IPS-15b (cell line): ENCODE data around the gene NFATC2.
"Not testable (repeated sequence)": the region's sequence is repeated elsewhere in the genome, so short reads cannot be mapped to it uniquely, and the experiment has no call there.

Source experiments
- H3K27me3 ChIP-seq: one replicate; pipeline ENCODE4 v1.6.1; 2013; ENCODE audit warnings: low read length; ENCODE audit not compliant: control insufficient read depth, insufficient read depth
- H3K36me3 ChIP-seq: one replicate; pipeline ENCODE4 v1.6.1; 2013; ENCODE audit warnings: low read length; ENCODE audit not compliant: control insufficient read depth, insufficient read depth
- H3K4me1 ChIP-seq: one replicate; pipeline ENCODE4 v1.6.1; 2013; ENCODE audit warnings: mild to moderate bottlenecking, low read length; ENCODE audit not compliant: control insufficient read depth, insufficient read depth
- H3K4me3 ChIP-seq: one replicate; pipeline ENCODE4 v1.5.1; 2013; ENCODE audit warnings: low read depth, low read length
- H3K9ac ChIP-seq: one replicate; pipeline ENCODE4 v1.6.1; 2013; ENCODE audit warnings: low read depth, mild to moderate bottlenecking, low read length
- H3K9me3 ChIP-seq: one replicate; pipeline ENCODE4 v1.6.1; 2013; ENCODE audit warnings: mild to moderate bottlenecking, low read length; ENCODE audit not compliant: control insufficient read depth, insufficient read depth

Gene NFATC2

GRCh38 chr20:51469578-51470498 lies 72.7 kb downstream of the NFATC2 start:
- H3K27me3 ChIP-seq = no peaks in the 10 kb centered on the region
- no peaks in the 10 kb centered on the region for H3K36me3 ChIP-seq
- no peaks in the 10 kb centered on the region for H3K9me3 ChIP-seq
- H3K4me3 ChIP-seq = no peak overlapping the region
- H3K9ac ChIP-seq = no peak overlapping the region
- no peaks in the 10 kb centered on the region for H3K4me1 ChIP-seq

GRCh38 chr20:51469046-51469445 lies 73.5 kb downstream of the NFATC2 start:
- Histone ChIP-seq H3K27me3 (no peaks in the 10 kb centered on the region), H3K36me3 (no peaks in the 10 kb centered on the region), H3K4me1 (no peaks in the 10 kb centered on the region), H3K9ac (no peak overlapping the region), H3K4me3 (no peak overlapping the region), H3K9me3 (no peaks in the 10 kb centered on the region)

- Histone ChIP-seq H3K9me3 (no peaks in the 10 kb centered on the region), H3K4me3 (no peak overlapping the region), H3K9ac (no peak overlapping the region), H3K36me3 (no peaks in the 10 kb centered on the region), H3K4me1 (no peaks in the 10 kb centered on the region), H3K27me3 (no peaks in the 10 kb centered on the region)
Measured at GRCh38 chr20:51468636-51469035, 73.9 kb downstream of the NFATC2 start.

GRCh38 chr20:51467956-51468626 lies 74.4 kb downstream of the NFATC2 start:
- no peaks in the 10 kb centered on the region for H3K36me3 ChIP-seq
- H3K4me1 ChIP-seq = no peaks in the 10 kb centered on the region
- H3K4me3 ChIP-seq = no peak overlapping the region
- H3K9ac ChIP-seq = no peak overlapping the region
- no peaks in the 10 kb centered on the region for H3K9me3 ChIP-seq
- H3K27me3 ChIP-seq = no peaks in the 10 kb centered on the region

- H3K9me3 ChIP-seq = no peaks in the 10 kb centered on the region
- H3K4me3 ChIP-seq = no peak overlapping the region
- no peaks in the 10 kb centered on the region for H3K27me3 ChIP-seq
- H3K36me3 ChIP-seq = no peaks in the 10 kb centered on the region
- H3K9ac ChIP-seq = no peak overlapping the region
- no peaks in the 10 kb centered on the region for H3K4me1 ChIP-seq
Measured at GRCh38 chr20:51463998-51464397, 78.5 kb downstream of the NFATC2 start.

- no peak overlapping the region for H3K4me3 ChIP-seq
- H3K36me3 ChIP-seq = no peaks in the 10 kb centered on the region
- H3K9me3 ChIP-seq = no peaks in the 10 kb centered on the region
- H3K4me1 ChIP-seq = no peaks in the 10 kb centered on the region
- H3K9ac ChIP-seq = no peak overlapping the region
- H3K27me3 ChIP-seq = no peaks in the 10 kb centered on the region
Measured at GRCh38 chr20:51463560-51463959, 79.0 kb downstream of the NFATC2 start.

- no peak overlapping the region for H3K4me3 ChIP-seq
- no peaks in the 10 kb centered on the region for H3K4me1 ChIP-seq
- H3K9me3 ChIP-seq = no peaks in the 10 kb centered on the region
- H3K36me3 ChIP-seq = no peaks in the 10 kb centered on the region
- H3K9ac ChIP-seq = no peak overlapping the region
- H3K27me3 ChIP-seq = no peaks in the 10 kb centered on the region
Measured at GRCh38 chr20:51462566-51463276, 79.8 kb downstream of the NFATC2 start.

- not testable (repeated sequence) for H3K36me3 ChIP-seq, H3K4me3 ChIP-seq, H3K27me3 ChIP-seq, H3K4me1 ChIP-seq, H3K9me3 ChIP-seq, H3K9ac ChIP-seq
Measured at GRCh38 chr20:51461846-51462245, 80.7 kb downstream of the NFATC2 start.

- H3K27me3 ChIP-seq = no peaks in the 10 kb centered on the region
- H3K9me3 ChIP-seq = no peaks in the 10 kb centered on the region
- no peak overlapping the region for H3K4me3 ChIP-seq
- no peak overlapping the region for H3K9ac ChIP-seq
- no peaks in the 10 kb centered on the region for H3K36me3 ChIP-seq
- peaks cover 2% of the 10 kb centered on the region for H3K4me1 ChIP-seq
Measured at GRCh38 chr20:51461306-51461705, 81.2 kb downstream of the NFATC2 start.

- no peaks in the 10 kb centered on the region for H3K36me3 ChIP-seq
- H3K9me3 ChIP-seq = no peaks in the 10 kb centered on the region
- no peak overlapping the region for H3K9ac ChIP-seq
- no peak overlapping the region for H3K4me3 ChIP-seq
- H3K4me1 ChIP-seq = peaks cover 4% of the 10 kb centered on the region
- no peaks in the 10 kb centered on the region for H3K27me3 ChIP-seq
Measured at GRCh38 chr20:51460569-51461265, 81.8 kb downstream of the NFATC2 start.

- no peak overlapping the region for H3K4me3 ChIP-seq
- H3K27me3 ChIP-seq = no peaks in the 10 kb centered on the region
- H3K4me1 ChIP-seq = peaks cover 4% of the 10 kb centered on the region
- no peaks in the 10 kb centered on the region for H3K9me3 ChIP-seq
- no peaks in the 10 kb centered on the region for H3K36me3 ChIP-seq
- H3K9ac ChIP-seq = no peak overlapping the region
Measured at GRCh38 chr20:51460163-51460562, 82.4 kb downstream of the NFATC2 start.
